Vagina (tissue), 2 donors: ENCODE data around the gene TTC39C. TPM values are rescaled to one million over a fixed set of nuclear protein-coding genes. Genes with fewer than 3 reads are reported as not detected.

ENCODE experiments used
- DNase-seq, 2 donors: peaks; one replicate each; pipeline ENCODE4 v3.0.0-alpha.2; 2017; ENCODE audit errors: extremely low spot score in 2 of 2
- H3K27ac ChIP-seq: fragments of 200-600 bp; sonication (generic); one replicate; pipeline ENCODE4 v1.5.1; 2019
- H3K27me3 ChIP-seq: fragments of 200-600 bp; sonication (generic); one replicate; pipeline ENCODE4 v1.5.1; 2019
- H3K36me3 ChIP-seq, 2 donors: fragments of 200-600 bp; sonication (generic); one replicate each; pipeline ENCODE4 v1.5.1; 2017 to 2019
- H3K4me1 ChIP-seq: fragments of 200-600 bp; sonication (generic); one replicate; pipeline ENCODE4 v1.5.1; 2019
- H3K4me3 ChIP-seq, 2 donors: fragments of 200-600 bp; sonication (generic); 1 replicate in 1 of 2; 2 replicates in 1 of 2; pipeline ENCODE4 v1.5.1; 2016 to 2019
- H3K9me3 ChIP-seq: fragments of 200-600 bp; sonication (generic); one replicate; pipeline ENCODE4 v1.5.1; 2019
- CTCF ChIP-seq, 3 experiments: fragments of 450-650 bp in 2 of 3; fragments of 200-600 bp in 1 of 3; sonication (generic) in 1 of 3; IDR thresholded peaks; one replicate each; pipeline ENCODE4 v1.5.1; 2017 to 2019; ENCODE audit warnings: antibody characterized with exemption in 3 of 3, mild to moderate bottlenecking in 2 of 3, moderate library complexity in 2 of 3
- POLR2A ChIP-seq, 2 donors: fragments of 450-650 bp; IDR thresholded peaks; one replicate each; pipeline ENCODE4 v1.6.1; 2017; ENCODE audit warnings: antibody characterized with exemption in 2 of 2, mild to moderate bottlenecking in 2 of 2, moderate library complexity in 2 of 2
- POLR2AphosphoS5 ChIP-seq, 2 donors: sonication (generic); formaldehyde crosslinking; IDR thresholded peaks; one replicate each; pipeline ENCODE4 v1.9.0; 2017; ENCODE audit warnings: antibody characterized with exemption in 2 of 2, mild to moderate bottlenecking in 2 of 2, low read depth in 1 of 2; ENCODE audit not compliant: insufficient read depth in 1 of 2
- intact Hi-C: fragments of 100-400 bp; cut with DNase I; formaldehyde crosslinking; loops from one replicate; pipeline ENCODE4 v1.15.1; 2023
- total RNA-seq: library from RNA; depleted of rRNA; stranded (reverse); fragments of >200 nt; gene quantifications from one replicate; pipeline ENCODE4 v1.2.3, GENCODE V29; 2016

Gene TTC39C
- total RNA-seq, 1 donor from 2014 or later: 42.5 TPM

GRCh38 chr18:24170360-24170759 is 155.8 kb downstream of the TTC39C start:
- Histone ChIP-seq H3K27ac (no peak overlapping the region), H3K4me1 (no peaks in the 10 kb centered on the region), H3K4me3 (no peak overlapping the region), H3K9me3 (no peaks in the 10 kb centered on the region), H3K27me3 (no peaks in the 10 kb centered on the region), H3K36me3 (peaks cover 0 to 34% of the 10 kb centered on the region in 2 donors)
- intact Hi-C loops: no loop called here
- DNase-seq: no peak
- TF ChIP-seq POLR2AphosphoS5 (IDR thresholded peaks at IDR 0.05; ENCODE audit: insufficient read depth in 1 of 2, low read depth in 1 of 2) (no peak), POLR2A (IDR thresholded peaks at IDR 0.05) (no peak), CTCF (IDR thresholded peaks at IDR 0.05) (no peak)

DNA sequence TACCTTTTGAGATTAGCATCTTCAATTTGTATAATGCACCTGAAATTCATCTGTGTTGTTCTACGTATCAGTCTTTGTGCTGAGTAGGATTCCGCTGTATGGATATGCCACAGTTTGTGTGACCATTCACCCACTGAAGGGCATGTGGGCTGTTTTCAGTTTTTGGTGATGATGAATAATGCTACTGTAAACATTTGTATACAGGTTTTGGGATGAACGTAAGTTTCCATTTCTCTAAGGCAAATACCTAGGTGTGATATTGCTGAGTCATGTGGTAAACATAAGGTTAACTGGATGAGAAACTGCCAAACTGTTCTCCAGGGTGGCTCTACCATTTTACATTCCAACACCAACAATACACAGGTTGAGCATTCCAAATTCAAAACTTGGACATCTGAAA is 159.4 kb downstream of the TTC39C start:
- no peak overlapping the region for H3K27ac ChIP-seq
- intact Hi-C loops: no loop called here

GRCh38 chr18:24176727-24177416 is 162.3 kb downstream of the TTC39C start:
- no peak overlapping the region for H3K27ac ChIP-seq
- peaks cover 0 to 22% of the 10 kb centered on the region in 2 donors for H3K36me3 ChIP-seq
- intact Hi-C loops: no loop called here
- no peak for DNase-seq
- TF ChIP-seq CTCF (IDR thresholded peaks at IDR 0.05) (peak; percentile 25 to 47 (median 41)), POLR2A (IDR thresholded peaks at IDR 0.05) (no peak)
- H3K9me3 ChIP-seq: no peaks in the 10 kb centered on the region
- H3K4me1 ChIP-seq: no peaks in the 10 kb centered on the region
- no peak overlapping the region for H3K4me3 ChIP-seq
- no peaks in the 10 kb centered on the region for H3K27me3 ChIP-seq

More for the DNA sequence above, 159.4 kb downstream of the TTC39C start:
- Histone ChIP-seq H3K9me3 (no peaks in the 10 kb centered on the region), H3K4me3 (no peak overlapping the region), H3K27me3 (no peaks in the 10 kb centered on the region), H3K4me1 (no peaks in the 10 kb centered on the region), H3K36me3 (peaks cover 0 to 14% of the 10 kb centered on the region in 2 donors)
- DNase-seq: no peak
- TF ChIP-seq POLR2AphosphoS5 (IDR thresholded peaks at IDR 0.05; ENCODE audit: insufficient read depth in 1 of 2, low read depth in 1 of 2) (no peak), CTCF (IDR thresholded peaks at IDR 0.05) (no peak), POLR2A (IDR thresholded peaks at IDR 0.05) (no peak)

- H3K27ac ChIP-seq: no peak overlapping the region
- no peak overlapping the region for H3K4me3 ChIP-seq
- H3K36me3 ChIP-seq: peaks cover 0 to 22% of the 10 kb centered on the region in 2 donors
- no peak for DNase-seq
- TF ChIP-seq POLR2A (IDR thresholded peaks at IDR 0.05): no peak
- no peak for TF ChIP-seq CTCF (IDR thresholded peaks at IDR 0.05)
- H3K27me3 ChIP-seq: no peaks in the 10 kb centered on the region
- H3K4me1 ChIP-seq: no peaks in the 10 kb centered on the region
- no peaks in the 10 kb centered on the region for H3K9me3 ChIP-seq
- intact Hi-C loops: no loop called here
These were observed 163.1 kb downstream of the TTC39C start for GRCh38 chr18:24177499-24178133.

DNA sequence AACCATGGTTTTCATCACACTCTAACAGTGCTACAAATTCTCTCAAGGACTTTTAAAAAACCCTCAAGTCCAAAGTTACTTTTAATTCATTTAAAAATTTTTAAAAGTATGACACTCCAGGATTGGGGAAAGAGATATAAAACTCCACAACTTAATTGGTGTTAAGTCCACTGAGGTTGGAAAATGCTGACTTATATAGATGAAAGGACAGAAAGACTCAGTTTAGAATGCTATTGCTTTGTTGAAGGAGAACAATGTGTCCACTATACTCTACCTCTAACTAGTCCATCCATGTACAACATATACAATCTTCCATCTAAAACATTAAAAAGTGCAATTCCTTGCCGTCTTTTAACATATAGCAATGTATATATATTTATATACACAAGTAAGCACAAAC is 165.5 kb downstream of the TTC39C start:
- intact Hi-C loops: no loop called here
- H3K4me1 ChIP-seq: no peaks in the 10 kb centered on the region
- TF ChIP-seq POLR2A (IDR thresholded peaks at IDR 0.05) (no peak), CTCF (IDR thresholded peaks at IDR 0.05) (no peak), POLR2AphosphoS5 (IDR thresholded peaks at IDR 0.05; ENCODE audit: insufficient read depth in 1 of 2, low read depth in 1 of 2) (no peak)
- peaks cover 0 to 22% of the 10 kb centered on the region in 2 donors for H3K36me3 ChIP-seq
- no peaks in the 10 kb centered on the region for H3K27me3 ChIP-seq
- DNase-seq: no peak
- no peak overlapping the region for H3K27ac ChIP-seq
- no peaks in the 10 kb centered on the region for H3K9me3 ChIP-seq
- no peak overlapping the region for H3K4me3 ChIP-seq
